ENCODE data around the gene CHMP4A. TPM values are rescaled to one million over a fixed set of nuclear protein-coding genes. Genes with fewer than 3 reads are reported as not detected.

CHMP4A gene
- total and polyA plus RNA-seq, 9 of the 15 experiments (the other 6 are each of a cell fraction or from before 2014, with no cell fraction given): 28.8 to 104 (median 52.7) TPM

DNA sequence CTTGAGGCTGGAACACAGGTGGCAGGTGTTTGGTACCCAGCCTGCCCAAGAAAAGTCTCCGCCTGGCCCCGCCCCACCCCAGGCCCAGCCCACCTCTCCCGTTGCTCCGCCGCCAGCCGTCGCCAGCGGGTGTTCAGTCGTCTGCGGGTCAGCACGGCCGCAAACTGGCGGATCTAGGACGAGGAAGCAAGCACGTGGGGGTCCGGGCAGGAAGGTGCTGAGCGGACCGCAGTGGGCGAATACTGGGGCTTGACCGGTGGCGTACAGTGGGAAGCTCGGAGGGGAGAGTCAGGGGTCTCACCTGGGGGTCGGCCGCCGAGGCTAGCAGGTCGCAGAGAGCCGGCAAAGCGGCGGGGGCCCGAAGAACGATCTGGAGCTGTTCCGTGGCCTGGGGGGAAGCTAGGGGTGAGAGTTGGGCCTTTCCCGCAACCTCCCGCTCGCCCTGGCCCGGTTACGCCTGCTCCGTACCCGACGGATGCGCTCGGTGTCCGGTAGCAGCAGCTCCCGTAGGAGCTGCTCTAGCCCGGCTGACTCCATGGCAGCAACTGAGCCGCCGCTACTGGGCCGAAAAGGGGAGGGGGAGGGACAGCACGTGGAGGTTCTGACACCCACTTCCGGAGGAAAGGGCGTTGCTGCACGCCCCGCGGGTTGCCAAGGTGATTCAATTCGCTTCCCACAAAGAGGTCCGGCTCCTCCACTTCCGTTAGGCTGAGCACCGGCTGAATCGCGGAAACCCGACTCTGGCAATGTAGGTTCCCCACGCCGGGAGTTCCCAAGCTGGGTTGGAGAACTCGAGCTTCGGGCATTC lies 24.8 kb downstream of the CHMP4A start, which contains the start of gene IPO4 (continued):
- TF ChIP-seq, protein P1, sequence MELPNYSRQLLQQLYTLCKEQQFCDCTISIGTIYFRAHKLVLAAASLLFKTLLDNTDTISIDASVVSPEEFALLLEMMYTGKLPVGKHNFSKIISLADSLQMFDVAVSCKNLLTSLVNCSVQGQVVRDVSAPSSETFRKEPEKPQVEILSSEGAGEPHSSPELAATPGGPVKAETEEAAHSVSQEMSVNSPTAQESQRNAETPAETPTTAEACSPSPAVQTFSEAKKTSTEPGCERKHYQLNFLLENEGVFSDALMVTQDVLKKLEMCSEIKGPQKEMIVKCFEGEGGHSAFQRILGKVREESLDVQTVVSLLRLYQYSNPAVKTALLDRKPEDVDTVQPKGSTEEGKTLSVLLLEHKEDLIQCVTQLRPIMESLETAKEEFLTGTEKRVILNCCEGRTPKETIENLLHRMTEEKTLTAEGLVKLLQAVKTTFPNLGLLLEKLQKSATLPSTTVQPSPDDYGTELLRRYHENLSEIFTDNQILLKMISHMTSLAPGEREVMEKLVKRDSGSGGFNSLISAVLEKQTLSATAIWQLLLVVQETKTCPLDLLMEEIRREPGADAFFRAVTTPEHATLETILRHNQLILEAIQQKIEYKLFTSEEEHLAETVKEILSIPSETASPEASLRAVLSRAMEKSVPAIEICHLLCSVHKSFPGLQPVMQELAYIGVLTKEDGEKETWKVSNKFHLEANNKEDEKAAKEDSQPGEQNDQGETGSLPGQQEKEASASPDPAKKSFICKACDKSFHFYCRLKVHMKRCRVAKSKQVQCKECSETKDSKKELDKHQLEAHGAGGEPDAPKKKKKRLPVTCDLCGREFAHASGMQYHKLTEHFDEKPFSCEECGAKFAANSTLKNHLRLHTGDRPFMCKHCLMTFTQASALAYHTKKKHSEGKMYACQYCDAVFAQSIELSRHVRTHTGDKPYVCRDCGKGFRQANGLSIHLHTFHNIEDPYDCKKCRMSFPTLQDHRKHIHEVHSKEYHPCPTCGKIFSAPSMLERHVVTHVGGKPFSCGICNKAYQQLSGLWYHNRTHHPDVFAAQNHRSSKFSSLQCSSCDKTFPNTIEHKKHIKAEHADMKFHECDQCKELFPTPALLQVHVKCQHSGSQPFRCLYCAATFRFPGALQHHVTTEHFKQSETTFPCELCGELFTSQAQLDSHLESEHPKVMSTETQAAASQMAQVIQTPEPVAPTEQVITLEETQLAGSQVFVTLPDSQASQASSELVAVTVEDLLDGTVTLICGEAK (IDR thresholded peaks at IDR 0.05): peak; percentile 99
- TF ChIP-seq, protein P1 (CRISPR knock-in tag; IDR thresholded peaks at IDR 0.05): no peak
- no peak for TF ChIP-seq PHB2 (IDR thresholded peaks at IDR 0.05; ENCODE audit: low read depth)
- no peak for TF ChIP-seq ZNF140 (CRISPR knock-in tag; IDR thresholded peaks at IDR 0.05)
- peak; percentile 77; the same call in 1 of the 2 replicates for TF ChIP-seq ESRRA (IDR thresholded peaks at IDR 0.05; ENCODE audit: borderline replicate concordance, low read depth)
- TF ChIP-seq, protein P2, sequence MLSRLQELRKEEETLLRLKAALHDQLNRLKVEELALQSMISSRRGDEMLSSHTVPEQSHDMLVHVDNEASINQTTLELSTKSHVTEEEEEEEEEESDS (CRISPR knock-in tag; IDR thresholded peaks at IDR 0.05): no peak
- peak; percentile 60; the same call in 1 of the 2 replicates for TF ChIP-seq ZNF24 (IDR thresholded peaks at IDR 0.05)
- TF ChIP-seq NFXL1 (CRISPR knock-in tag; IDR thresholded peaks at IDR 0.05): no peak
- peak; percentile 8; the same call in 1 of the 2 replicates for TF ChIP-seq CEBPG (CRISPR knock-in tag; IDR thresholded peaks at IDR 0.05)
- TF ChIP-seq CEBPG (tag; conservative IDR thresholded peaks at IDR 0.05 in 1 of 2, IDR thresholded peaks at IDR 0.05 in 1 of 2): no peak
- peak; percentile 74 for TF ChIP-seq NUFIP1 (IDR thresholded peaks at IDR 0.05; ENCODE audit: partially characterized antibody)
- TF ChIP-seq SIN3A (IDR thresholded peaks at IDR 0.05; ENCODE audit: borderline replicate concordance in 2 of 2, control insufficient read depth in 1 of 2, low read depth in 2 of 2, low read length in 2 of 2): peak; percentile 99 to 100
- TF ChIP-seq BCOR (IDR thresholded peaks at IDR 0.05): no peak
- peak; percentile 55 for TF ChIP-seq EGR1 (conservative IDR thresholded peaks at IDR 0.05)
- peak; percentile 64 for TF ChIP-seq ZFX (CRISPR knock-in tag; IDR thresholded peaks at IDR 0.05)
- TF ChIP-seq NR2C1 (IDR thresholded peaks at IDR 0.05): peak; percentile 80
- TF ChIP-seq NR2C1 (tag; IDR thresholded peaks at IDR 0.05): peak; percentile 88
- TF ChIP-seq, protein P3, sequence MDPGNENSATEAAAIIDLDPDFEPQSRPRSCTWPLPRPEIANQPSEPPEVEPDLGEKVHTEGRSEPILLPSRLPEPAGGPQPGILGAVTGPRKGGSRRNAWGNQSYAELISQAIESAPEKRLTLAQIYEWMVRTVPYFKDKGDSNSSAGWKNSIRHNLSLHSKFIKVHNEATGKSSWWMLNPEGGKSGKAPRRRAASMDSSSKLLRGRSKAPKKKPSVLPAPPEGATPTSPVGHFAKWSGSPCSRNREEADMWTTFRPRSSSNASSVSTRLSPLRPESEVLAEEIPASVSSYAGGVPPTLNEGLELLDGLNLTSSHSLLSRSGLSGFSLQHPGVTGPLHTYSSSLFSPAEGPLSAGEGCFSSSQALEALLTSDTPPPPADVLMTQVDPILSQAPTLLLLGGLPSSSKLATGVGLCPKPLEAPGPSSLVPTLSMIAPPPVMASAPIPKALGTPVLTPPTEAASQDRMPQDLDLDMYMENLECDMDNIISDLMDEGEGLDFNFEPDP (CRISPR knock-in tag; IDR thresholded peaks at IDR 0.05): no peak

Measured in K562 (cell line).